Measurements from ENCODE around the gene SPG7.
"Not testable (repeated sequence)": the region's sequence is repeated elsewhere in the genome, so short reads cannot be mapped to it uniquely, and the experiment has no call there.

The SPG7 gene

DNA sequence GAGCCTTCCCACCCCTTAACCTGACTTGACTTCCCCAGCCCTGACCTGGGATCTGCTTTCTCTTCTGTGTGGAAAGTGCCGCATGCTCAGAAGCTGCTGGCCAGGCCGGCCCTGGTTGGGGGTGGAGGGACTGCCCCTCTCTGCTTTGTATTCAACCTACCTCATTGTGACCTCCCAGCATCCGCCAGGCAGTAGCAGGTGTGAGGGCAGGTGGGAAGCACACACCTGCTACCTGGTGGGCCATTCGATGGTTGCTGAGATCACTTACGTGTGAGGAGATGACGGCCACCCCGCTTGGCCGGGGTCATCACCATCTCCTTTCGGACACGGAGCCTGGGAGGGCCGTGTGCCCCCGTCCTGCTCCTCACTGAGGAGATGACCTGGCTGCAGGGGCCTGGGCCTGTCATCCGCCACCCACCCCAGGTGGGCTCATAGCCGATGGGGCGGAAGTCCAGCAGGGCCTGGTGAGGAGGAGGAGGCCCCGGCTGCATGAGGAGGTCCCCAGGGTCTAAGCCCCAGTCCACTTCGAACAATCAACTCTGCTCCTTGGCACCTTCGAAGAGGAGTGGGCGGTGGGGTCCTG is 74.5 kb downstream of the SPG7 start:
- no peak for DNase-seq

DNA sequence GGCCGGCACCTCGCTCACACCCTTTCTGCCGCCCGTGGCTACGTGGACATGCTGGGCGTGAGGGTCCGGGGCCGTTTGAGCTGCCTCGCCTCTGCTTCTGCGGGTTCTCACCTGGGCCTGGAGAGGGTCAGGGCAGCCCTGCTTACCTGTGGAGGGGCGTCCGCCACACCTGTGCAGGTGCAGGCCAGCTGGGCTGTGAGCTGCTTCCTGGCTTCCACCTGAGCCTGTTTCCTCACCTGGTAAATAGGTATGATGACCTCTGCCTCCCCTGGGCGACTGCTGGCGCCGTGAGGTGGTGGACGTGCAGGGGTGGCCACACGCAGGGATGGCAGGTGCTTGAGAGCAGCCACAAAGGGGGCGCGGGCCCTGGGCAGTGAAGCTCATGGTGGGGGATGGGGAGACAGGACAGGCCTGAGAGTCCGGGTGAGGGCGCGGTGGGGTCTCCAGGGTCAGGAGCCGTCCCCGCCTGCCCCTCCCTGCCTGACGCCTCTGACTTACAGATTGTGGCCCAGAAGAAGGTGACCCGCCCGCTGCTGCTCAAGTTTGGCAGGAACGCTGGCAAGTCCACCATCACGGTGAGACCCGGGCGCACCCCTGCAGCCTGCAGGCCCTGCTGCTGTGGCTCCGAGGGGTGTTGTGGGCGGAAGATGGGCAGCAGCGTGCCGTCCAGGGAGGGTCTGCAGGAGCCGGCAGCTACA is 75.1 kb downstream of the SPG7 start:
- no peak for DNase-seq

DNA sequence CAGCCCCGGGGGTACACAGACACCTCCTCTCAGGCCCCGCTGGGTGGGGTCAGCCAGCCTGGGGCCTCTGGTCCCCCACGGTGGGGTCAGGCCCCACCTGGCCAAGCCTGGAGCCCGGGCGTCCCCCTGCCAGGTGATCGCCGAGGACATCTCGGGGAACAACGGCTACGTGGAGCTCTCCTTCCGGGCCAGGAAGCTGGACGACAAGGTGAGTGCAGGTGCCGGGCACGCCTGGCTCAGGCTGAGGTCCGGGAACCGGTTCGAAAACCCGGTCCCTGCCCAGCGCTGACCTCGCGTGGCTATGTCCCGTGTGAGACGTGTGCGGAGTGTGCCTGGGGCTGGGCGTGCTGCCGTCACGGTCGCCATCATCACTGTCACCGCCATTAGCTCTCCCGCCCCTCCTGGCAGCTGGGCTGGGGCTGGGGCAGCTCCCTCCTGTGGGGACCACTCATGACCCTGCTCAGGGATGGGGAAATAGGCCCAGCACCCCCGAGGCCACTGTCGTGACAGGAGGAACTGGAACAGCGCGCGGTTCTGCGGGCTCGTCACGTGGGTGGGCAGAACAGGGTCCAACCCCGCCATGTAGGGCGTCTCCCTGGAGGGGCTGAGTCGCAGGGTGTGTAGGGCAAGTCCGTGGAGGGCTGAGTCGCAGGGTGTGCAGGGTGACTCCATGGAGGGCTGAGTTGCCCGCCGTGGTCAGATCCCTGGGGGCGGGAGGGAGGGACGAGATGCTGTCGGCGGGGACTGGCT is 75.9 kb downstream of the SPG7 start:
- DNase-seq = no peak

DNA sequence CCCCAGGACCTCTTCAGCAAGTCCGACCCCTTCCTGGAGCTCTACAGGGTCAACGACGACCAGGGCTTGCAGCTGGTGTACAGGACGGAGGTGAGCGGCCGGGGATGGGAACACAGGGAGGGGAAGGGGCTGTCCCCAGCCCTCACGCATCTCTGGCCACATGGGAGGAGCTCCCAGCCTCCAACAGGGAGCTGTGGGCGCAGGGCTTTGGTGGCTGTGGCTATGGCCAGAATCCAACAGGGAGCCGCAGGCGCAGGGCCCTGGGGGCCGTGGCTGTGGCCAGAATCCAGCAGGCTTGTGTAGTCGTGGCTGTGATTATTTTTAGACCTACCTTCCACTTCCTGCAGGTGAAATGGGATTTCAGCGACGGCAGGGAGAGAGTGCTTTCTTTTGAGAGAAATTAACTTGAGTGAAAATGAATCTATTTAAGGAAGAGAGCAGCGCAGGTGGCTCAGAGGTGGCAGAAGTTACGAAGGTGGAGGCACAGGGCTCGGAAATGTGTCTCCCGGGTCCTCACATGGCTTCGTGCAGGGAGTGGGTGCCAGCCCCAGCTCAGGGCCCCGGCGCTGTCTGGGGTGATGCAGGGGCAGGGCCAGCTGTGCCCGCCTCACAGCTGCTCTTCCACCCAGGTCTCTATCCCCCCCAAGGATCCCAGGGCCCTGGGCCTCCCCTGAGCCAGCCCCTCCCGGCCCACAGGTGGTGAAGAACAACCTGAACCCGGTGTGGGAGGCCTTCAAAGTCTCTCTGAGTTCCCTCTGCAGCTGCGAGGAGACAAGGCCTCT is 76.8 kb downstream of the SPG7 start:
- no peak for DNase-seq

DNA sequence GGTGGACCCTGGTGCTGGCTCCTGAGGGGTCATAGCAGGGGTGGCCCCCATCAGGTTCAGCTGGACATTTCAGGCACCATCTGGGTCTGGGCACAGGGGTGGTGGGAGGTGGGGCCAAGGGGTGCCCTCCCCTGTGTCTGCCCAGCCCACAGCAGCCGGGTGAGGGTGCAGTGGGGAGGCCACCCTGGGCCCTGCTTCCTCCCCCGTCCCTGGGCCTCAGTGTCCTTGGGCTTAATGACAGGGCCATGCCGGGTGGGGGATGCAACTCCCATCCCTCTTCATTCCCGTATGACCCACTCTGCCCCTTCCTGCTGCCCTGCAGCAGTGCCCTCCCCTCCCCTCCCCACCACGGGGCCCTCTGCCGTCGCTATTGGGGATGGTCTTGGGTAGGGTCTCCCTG is 78.0 kb downstream of the SPG7 start:
- no peak for DNase-seq

DNA sequence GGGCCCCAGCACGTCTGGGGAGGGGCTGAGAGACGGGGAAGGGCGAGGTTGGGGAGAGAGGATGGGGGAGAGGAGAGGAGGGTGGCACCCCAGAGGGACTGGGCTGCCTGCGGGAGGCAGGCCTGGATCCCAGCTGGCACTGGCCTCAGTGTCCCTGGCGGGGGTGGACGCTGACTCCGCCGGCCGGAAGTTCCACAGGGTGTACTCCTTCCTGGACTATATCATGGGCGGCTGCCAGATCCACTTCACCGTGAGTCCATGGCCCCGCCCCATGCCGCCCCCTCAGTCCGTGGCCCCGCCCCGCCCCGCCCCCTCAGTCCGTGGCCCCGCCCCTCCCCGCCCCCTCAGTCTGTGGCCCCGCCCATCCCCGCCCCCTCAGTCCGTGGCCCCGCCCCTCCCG is 78.7 kb downstream of the SPG7 start:
- DNase-seq = no peak

DNA sequence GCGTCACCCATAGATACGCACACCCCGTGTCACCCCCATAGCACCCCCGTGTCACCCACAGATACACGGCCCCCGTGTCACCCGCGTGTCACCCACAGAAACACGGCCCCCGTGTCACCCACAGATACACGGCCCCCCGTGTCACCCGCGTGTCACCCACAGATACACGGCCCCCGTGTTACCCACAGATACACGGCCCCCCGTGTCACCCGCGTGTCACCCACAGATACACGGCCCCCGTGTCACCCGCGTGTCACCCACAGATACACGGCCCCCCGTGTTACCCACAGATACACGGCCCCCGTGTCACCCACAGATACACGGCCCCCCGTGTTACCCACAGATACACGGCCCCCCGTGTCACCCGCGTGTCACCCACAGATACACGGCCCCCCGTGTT is 79.5 kb downstream of the SPG7 start:
- DNase-seq = not testable (repeated sequence)

DNA sequence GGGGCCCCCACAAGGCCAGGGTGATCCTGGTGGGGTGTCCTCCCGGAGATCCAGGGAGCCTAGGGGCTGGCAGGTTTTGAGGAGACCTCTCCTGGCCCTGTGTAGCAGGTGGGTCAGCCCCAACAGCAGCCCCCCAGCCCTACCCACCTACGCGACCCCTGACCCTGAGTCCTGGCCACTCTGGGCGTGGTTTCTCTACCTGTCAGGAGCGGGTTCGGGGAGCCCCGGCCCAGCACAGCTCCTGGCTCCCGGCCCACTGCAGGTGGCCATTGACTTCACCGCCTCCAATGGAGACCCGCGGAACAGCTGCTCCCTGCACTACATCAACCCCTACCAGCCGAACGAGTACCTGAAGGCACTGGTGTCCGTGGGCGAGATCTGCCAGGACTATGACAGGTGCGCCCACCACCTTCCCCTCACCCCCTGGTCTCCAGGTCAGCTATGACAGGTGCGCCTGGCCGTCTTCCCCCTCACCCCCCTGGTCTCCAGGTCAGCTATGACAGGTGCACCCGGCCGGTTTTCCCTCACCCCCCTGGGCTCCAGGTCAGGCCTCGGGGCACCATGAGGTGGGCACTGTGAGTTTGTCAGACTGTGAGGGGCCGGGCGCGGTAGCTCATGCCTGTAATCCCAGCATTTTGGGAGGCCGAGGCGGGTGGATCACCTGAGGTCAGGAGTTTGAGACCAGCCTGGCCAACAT is 80.4 kb downstream of the SPG7 start:
- no peak for DNase-seq

DNA sequence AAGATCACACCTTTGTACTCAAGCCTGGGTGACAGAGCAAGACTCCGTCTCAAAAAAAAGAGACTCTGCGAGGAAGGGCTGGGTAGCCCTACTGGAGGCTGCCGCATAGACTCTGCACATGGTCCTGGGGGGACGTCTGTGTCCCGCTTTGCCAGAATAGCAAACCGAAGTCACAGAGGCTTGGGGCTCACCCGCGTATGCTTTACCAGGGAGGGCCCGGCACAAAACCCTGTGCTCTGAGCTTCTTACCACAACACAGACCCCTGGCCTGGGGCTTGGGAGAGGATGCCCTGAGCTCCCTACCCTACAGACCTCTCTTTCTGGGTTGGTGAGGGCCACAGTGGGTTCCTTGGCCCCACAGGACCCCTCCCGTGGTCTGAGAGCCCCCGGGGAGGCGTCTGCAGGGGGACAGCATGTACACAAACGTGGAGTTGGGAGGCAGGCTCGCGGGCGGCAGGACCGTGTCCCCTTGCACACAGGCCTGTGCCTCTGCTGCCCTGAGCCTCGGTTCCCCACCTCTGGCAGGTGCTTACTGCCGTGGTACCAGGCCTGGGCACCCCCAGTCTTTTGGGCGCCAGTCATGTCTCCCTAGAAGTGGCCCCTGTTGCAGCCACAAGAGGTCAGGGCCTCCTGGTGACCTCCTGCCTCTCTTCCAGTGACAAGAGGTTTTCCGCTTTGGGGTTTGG is 81.2 kb downstream of the SPG7 start:
- no peak for DNase-seq

DNA sequence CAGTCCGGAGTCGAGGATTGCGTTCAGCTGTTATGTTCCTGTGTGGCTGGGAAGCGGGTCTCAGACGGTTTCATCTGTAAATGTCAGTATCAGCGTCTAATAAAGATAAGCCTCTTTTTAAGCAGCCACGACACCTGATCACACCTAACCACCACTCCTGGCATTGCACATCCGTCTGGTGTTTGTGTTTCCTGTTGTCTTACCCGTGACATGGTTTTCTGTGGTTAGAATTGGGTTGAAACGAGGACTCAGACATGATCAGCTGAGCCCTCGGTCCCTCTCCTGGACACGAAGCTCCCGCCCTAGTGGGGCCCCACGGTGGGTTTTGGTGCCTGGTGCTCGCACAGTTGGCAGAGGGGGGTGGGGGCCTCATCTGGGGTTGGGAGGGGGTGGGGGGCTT is 85.6 kb downstream of the SPG7 start:
- DNase-seq = no peak

DNA sequence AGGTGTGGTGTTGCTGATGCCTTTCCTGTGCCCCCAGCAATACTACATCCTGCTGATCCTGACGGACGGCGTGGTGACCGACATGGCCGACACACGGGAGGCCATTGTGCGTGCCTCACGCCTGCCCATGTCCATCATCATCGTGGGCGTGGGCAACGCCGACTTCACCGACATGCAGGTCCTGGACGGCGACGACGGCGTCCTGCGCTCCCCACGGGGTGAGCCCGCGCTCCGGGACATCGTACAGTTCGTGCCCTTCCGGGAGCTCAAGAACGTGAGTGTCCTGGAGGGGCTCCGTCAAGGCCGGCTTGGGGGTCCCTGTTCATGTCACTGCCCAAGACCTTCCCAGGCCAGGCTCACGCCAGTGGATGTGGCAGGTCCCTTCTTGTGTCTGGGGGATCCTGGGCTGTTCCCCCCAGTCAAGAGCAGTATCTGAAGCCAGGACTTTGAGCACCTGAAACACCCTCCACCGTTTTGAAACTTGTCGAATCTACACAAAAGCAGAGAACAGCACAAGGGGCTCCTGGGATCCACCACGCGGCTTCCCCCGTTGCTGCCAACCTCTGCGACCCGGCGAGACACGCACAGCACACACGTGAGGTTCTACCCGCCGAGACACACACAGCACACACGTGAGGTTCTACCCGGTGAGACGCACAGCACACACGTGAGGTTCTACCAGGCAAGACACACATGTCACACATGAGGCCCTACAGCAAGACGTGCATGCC is 87.3 kb downstream of the SPG7 start:
- no peak for DNase-seq

DNA sequence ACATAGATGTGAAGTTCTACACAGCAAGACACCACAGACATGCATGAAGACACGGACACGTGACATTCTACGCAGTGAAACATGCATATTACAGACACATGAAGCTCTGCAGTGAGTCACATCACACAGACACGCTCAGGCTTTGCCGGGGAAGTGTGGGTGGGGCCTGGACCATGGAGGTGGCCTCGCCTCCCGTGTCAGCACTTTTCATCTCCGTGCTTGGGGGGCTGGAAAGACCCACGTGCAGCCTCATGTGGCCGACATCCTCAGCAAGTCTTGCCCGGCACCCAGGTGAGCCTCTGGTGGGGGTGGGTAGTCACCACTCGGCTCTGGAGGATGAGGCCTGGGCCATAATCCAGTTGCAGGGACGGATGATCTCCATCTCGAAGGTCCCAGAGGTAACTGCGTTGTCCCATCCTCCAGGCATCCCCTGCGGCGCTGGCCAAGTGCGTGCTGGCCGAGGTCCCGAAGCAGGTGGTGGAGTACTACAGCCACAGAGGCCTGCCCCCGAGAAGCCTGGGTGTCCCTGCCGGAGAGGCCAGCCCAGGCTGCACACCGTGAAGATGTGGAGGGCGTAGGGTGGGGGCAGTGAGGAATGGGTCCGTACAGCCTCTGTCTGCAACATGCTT is 88.0 kb downstream of the SPG7 start:
- DNase-seq = no peak

DNA sequence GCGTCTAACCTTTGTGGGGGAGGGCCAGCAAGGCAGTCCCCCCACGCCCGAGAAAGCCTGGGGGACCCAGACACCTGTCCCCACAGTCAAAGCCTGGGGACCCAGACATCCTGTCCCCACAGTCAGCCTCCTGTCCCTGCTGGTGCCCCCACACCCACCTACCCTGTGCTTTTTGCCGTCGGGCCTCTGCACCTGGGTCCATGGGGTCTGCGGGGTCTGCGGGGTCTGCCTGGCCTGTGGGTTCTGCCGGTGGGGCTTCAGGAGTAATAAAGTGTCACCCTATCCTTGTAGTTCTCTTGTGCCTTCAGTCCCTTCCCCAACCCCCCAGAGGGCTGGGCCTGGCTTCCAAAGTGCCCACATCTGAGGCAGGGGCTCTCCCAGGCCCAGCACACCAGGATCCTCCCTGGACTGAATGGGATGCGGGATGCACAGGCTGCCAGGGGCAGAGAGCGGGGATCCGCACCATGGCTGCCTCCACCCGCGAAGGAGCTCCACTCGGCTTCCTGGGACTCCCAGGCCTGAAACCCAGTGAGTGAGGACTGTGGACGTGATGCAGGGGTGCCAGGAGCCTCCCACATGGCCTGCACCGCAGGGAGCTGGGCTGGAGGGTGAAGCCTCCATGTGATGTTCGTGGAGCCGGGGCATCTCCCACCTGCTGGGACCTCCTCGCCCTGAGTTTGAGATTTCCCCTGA is 88.9 kb downstream of the SPG7 start:
- DNase-seq = no peak

DNA sequence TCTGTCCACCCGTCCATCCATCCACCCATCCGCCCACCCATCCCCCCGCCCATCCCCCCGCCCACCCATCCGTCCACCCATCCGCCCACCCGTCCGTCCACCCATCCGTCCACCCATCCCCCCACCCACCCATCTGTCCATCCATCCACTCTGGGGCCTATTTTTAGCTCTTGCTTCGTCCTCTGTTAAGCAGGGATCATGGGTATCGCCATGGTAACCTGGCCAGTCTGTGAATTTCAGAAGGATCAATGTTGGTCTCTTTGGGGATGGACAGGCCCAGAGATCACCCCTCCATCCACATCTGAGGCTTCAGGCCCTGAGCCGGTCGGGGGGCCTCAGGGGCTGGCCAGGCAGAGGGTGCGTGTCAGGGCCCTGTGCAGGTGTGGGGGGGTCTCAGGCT is 90.0 kb downstream of the SPG7 start:
- DNase-seq = no peak

DNA sequence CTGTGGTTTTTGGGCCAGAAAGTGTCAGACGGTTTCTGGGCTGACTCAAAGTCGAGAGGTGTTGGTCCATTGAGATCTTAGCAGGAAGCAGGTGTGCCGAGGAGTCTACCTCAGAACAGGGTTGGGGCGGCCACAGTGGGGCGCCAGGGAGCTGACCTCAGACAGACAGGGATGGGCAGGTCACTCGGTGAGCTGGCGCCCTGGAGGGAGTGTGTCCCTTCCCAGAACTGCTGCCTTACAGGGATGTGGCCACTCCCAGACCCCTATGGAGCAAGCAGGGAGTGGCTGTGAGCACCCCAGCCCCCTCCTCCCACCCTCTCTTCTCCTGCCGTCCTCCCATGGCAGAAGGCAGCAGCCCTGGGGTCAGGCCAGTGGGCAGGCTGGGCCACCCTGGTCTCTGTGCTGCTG is 91.3 kb downstream of the SPG7 start:
- DNase-seq = peak; percentile 40

DNA sequence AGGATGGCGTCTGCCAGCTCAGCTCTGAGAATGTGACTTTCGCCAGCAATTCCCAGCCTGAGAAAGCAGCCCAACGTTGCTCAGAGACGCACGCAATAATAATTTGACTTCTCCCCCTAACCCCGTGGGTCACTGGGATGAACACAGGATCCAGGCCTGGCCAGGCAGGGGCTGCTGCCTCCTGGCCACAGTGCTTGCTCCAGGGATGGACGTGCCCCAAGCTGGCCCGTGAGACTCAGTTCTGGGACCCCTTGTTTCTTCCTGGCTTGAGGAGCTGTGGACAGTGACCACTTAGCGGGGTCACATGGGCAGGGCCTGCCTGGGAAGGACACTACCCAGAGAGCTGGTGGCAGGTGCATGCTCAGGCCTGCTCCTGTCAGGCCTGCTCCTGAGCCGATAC is 91.7 kb downstream of the SPG7 start:
- no peak for DNase-seq

DNA sequence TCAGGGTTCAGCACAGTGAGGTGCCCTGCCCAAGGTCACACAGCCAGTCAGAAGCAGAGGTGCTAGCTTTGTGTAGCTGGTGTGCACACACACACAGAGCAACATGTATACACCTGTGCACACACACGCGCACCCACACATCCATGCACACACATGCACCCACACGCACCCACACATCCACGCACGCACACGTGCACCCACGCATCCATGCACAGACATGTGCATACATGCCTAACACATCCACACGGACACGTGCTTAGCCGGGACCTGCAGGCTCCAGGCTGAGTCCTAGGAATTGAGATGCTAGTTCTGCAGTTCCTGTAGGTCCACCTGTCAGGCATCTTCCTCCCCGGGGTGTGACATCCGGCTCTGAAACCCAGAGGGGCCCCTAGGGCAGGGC is 92.2 kb downstream of the SPG7 start:
- DNase-seq = no peak

DNA sequence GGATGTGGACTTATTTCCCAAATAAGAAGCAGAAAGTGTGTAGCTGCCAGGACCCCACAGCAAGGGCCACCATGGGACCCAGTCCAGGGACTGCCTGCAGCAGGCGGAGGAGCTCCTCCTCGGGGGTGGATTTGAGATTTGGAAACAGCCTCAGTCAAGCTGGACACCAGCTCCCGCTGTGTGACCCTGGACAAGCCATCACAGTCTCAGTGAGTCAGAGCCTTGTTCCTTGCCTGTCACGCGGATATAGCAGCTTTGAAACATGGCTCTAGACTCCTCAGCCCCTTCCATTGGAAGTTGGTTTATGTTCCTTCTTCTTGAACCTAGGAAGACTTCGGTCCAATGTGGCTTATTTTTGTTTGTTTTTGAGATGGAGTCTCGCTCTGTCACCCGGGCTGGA is 92.8 kb downstream of the SPG7 start:
- no peak for DNase-seq

DNA sequence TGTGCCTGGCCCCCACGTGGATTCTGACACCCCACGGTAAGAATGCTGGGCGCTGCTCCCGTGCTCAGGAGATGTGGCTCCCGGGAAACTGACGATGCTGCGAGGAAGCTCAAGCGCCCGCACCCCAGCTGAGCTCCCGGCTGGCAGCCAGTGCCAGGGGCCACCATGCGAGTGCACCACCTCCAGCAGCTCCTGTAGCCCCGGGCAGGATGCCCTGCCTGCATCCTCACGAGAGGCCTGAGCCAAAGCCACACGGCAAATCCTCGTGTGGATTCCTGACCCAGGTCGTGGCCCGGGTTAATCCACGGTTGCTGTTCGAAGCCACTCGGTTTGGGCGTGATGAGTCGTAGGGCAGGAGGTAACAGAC is 93.7 kb downstream of the SPG7 start:
- DNase-seq = no peak

DNA sequence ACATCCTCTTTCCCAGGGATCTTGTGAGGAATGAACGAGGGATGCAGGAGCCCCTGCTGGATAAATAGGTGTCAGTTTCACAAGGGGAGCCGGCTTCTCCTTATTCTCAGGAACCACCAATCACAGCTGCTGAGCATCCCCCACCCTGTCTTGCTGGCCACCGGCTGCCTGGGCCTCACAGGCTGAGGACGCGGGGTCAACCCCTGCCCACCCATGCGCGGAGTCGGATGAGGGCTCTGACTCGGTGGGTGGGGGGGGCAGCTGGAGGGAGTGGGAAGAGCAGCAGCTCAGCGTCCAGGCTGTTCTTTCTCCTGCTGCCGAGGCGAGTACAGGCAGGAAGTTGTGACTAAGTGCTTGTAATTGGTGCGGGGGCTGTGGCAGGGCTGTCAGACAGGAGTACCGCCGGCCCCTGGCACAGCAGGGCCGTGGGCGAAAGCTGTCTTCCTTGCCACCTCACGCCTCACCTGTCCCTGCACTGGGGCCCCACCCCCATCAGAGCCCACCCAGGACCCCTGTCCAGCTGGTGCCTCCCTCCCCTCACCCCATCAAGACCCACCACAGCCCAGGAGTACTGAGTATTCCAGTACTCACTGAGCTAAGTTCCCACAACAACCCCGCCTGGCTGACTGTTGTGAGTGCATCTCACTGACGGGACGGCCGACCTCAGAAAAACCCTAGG is 94.2 kb downstream of the SPG7 start:
- DNase-seq = peak; percentile 69
